GM12878 (cell line): Measurements from ENCODE around the gene TMEM135.

Experiments used
- BCL11A ChIP-seq: IDR thresholded peaks from 2 replicates; pipeline ENCODE4 v1.6.1; 2011; ENCODE audit warnings: low read depth, low read length
- BHLHE40 ChIP-seq, 2 experiments: fragments of 450-650 bp in 1 of 2; IDR thresholded peaks; 2 replicates each; pipeline ENCODE4 v1.6.1; 2011 to 2017; ENCODE audit warnings: low read depth in 2 of 2, borderline replicate concordance in 1 of 2, improper control_type of control experiment in 1 of 2, low read length in 1 of 2, mild to moderate bottlenecking in 1 of 2
- CTCF ChIP-seq, 3 experiments: IDR thresholded peaks in 2 of 3; conservative IDR thresholded peaks in 1 of 3; 2 replicates each; pipeline ENCODE4 v1.5.1; 2011; ENCODE audit warnings: low read depth in 3 of 3, low read length in 3 of 3, mild to moderate bottlenecking in 3 of 3, control low read depth in 2 of 3, moderate library complexity in 2 of 3, inconsistent platforms in 1 of 3, mixed read lengths in 1 of 3; ENCODE audit not compliant: control insufficient read depth in 2 of 3, insufficient read depth in 1 of 3; ENCODE audit errors: extremely low read depth in 1 of 3
- EZH2 ChIP-seq: IDR thresholded peaks from 2 replicates; pipeline ENCODE4 v1.6.1; 2012; ENCODE audit warnings: low read depth, mild to moderate bottlenecking, control low read depth, inconsistent platforms, low read length, borderline replicate concordance; ENCODE audit not compliant: control insufficient read depth
- FOXK2 ChIP-seq: fragments of 450-650 bp; IDR thresholded peaks from 2 replicates; pipeline ENCODE4 v1.6.1; 2017; ENCODE audit warnings: mild to moderate bottlenecking, moderate library complexity
- IKZF2 ChIP-seq, 2 experiments: fragments of 450-650 bp; IDR thresholded peaks; 2 replicates each; pipeline ENCODE4 v1.6.1; 2017; ENCODE audit warnings: mild to moderate bottlenecking in 2 of 2, moderate library complexity in 2 of 2
- POLR2A ChIP-seq: IDR thresholded peaks from 2 replicates; pipeline ENCODE4 v1.6.1; 2011; ENCODE audit warnings: low read depth, mild to moderate bottlenecking, low read length
- POLR2AphosphoS5 ChIP-seq: IDR thresholded peaks from 2 replicates; pipeline ENCODE4 v1.6.1; 2011; ENCODE audit warnings: mild to moderate bottlenecking, low read length, inconsistent platforms
- SMC3 ChIP-seq: IDR thresholded peaks from 2 replicates; pipeline ENCODE4 v1.6.1; 2011; ENCODE audit warnings: low read length, improper control_type of control experiment, borderline replicate concordance
- SREBF1 ChIP-seq: IDR thresholded peaks from 2 replicates; pipeline ENCODE4 v1.6.1; 2012; ENCODE audit warnings: mild to moderate bottlenecking, low read length
- TAF1 ChIP-seq: IDR thresholded peaks from 2 replicates; pipeline ENCODE4 v1.6.1; 2011; ENCODE audit warnings: mild to moderate bottlenecking, low read depth, low read length, borderline replicate concordance
- TBL1XR1 ChIP-seq: IDR thresholded peaks from 2 replicates; pipeline ENCODE4 v1.6.1; 2012; ENCODE audit warnings: low read depth, low read length, improper control_type of control experiment
- TCF7 ChIP-seq: IDR thresholded peaks from 2 replicates; pipeline ENCODE4 v1.6.1; 2014; ENCODE audit warnings: antibody characterized with exemption, borderline replicate concordance

DNA sequence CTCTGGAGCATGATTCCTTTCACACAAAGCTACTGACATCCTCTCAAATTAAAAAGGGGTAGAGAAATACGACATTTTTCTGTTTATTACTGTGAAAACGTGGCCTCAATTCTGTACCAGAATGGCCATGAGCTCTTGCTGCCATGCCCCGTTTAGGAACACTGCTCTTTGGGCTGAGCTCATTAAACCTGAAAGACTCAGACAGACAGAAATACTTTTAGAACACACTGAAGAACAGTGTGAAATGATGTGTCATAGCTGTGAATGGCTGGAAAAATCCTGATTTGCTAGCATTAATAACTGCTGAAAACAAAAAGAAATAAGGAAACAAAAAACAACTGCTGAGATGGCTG is 32.2 kb upstream of the TMEM135 start:
- TF ChIP-seq EZH2 (no peak), POLR2AphosphoS5 (no peak), BHLHE40 (IDR thresholded peaks at IDR 0.05; ENCODE audit: borderline replicate concordance in 1 of 2, low read depth in 2 of 2, low read length in 1 of 2) (no peak), TCF7 (no peak), BCL11A (no peak), CTCF (IDR thresholded peaks at IDR 0.05 in 2 of 3, conservative IDR thresholded peaks at IDR 0.05 in 1 of 3; ENCODE audit: control insufficient read depth in 2 of 3, extremely low read depth in 1 of 3, insufficient read depth in 1 of 3, low read depth in 3 of 3, low read length in 3 of 3) (no peak), POLR2A (no peak), SMC3 (no peak), TAF1 (no peak), IKZF2 (IDR thresholded peaks at IDR 0.05) (no peak), SREBF1 (no peak), TBL1XR1 (no peak), FOXK2 (no peak)
